Testis (tissue), 3 donors: ENCODE results near the gene HLA-E. TPM values are rescaled to one million over a fixed set of nuclear protein-coding genes. Genes with fewer than 3 reads are reported as not detected.

ENCODE experiments used
- DNase-seq: peaks from one replicate; pipeline ENCODE4 v3.0.0-alpha.2; 2019
- H3K27ac ChIP-seq, 2 donors: fragments of 200-600 bp; sonication (generic); one replicate each; pipeline ENCODE4 v1.5.1; 2019
- H3K27me3 ChIP-seq: fragments of 200-600 bp; sonication (generic); one replicate; pipeline ENCODE4 v1.5.1; 2019
- H3K36me3 ChIP-seq: fragments of 200-600 bp; sonication (generic); one replicate; pipeline ENCODE4 v1.5.1; 2017; ENCODE audit warnings: low read depth; ENCODE audit errors: missing control alignments
- H3K4me1 ChIP-seq: fragments of 200-600 bp; sonication (generic); one replicate; pipeline ENCODE4 v1.5.1; 2019
- H3K4me3 ChIP-seq, 2 donors: fragments of 200-600 bp; sonication (generic); one replicate each; pipeline ENCODE4 v1.5.1; 2017 to 2019
- H3K9me3 ChIP-seq: fragments of 200-600 bp; sonication (generic); one replicate; pipeline ENCODE4 v1.5.1; 2017
- POLR2A ChIP-seq: fragments of 450-650 bp; IDR thresholded peaks from one replicate; pipeline ENCODE4 v1.6.1; 2017; ENCODE audit warnings: antibody characterized with exemption, mild to moderate bottlenecking, moderate library complexity
- WGBS, 2 donors: methylation state at CpG; one replicate each; pipeline ENCODE4 v1.1.5; 2018; 5-methylcytosine and 5-hydroxymethylcytosine counted together
- intact Hi-C: fragments of 100-400 bp; cut with DNase I; formaldehyde crosslinking; loops from one replicate; pipeline ENCODE4 v1.15.1; 2023; ENCODE audit warnings: low total_unique reads
- polyA plus RNA-seq: library from polyadenylated mRNA; stranded (reverse); fragments of 350-450 nt; fragmentation: Illumina TruSeq; extraction: RNeasy Lipid Tissue Mini Kit (QIAGEN cat#74804); gene quantifications from one replicate; pipeline ENCODE4 v1.2.3, GENCODE V29; 2014; ENCODE audit warnings: low read depth, low replicate concordance; ENCODE audit not compliant: insufficient read depth
- total RNA-seq, 2 donors: library from RNA; depleted of rRNA; stranded (reverse); fragments of >200 nt; gene quantifications; one replicate each; pipeline ENCODE4 v1.2.3, GENCODE V29; 2016
- TF ChIP-seq, protein P1 (sequence below), 3 experiments: fragments of 450-650 bp in 2 of 3; fragments of 200-600 bp in 1 of 3; sonication (generic) in 1 of 3; IDR thresholded peaks; one replicate each; pipeline ENCODE4 v1.5.1; 2016 to 2019; ENCODE audit warnings: antibody characterized with exemption in 3 of 3, mild to moderate bottlenecking in 2 of 3, moderate library complexity in 1 of 3

HLA-E gene
- total and polyA plus RNA-seq, 3 donors from 2014 or later: 90.2 to 253 (median 145) TPM

DNA sequence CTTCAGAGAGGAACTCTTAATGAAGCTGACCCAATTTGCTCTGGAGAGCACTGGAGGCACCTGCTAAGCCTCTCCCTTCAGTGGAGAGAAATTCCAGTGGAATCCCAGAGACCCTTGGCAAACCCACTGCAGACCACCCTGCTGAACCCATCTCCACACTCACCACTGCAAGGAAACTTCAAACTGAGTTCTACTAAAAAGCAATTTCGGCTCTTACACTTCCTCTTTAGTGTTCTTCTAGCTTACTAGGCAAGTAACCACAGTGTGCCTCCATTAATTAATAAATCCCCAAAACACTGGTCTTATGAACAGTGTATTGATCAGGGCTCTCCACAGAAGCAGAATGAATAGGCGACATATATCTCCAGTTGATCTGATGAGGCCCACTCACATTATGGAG is 43.0 kb upstream of the HLA-E start:
- TF ChIP-seq, protein P1, sequence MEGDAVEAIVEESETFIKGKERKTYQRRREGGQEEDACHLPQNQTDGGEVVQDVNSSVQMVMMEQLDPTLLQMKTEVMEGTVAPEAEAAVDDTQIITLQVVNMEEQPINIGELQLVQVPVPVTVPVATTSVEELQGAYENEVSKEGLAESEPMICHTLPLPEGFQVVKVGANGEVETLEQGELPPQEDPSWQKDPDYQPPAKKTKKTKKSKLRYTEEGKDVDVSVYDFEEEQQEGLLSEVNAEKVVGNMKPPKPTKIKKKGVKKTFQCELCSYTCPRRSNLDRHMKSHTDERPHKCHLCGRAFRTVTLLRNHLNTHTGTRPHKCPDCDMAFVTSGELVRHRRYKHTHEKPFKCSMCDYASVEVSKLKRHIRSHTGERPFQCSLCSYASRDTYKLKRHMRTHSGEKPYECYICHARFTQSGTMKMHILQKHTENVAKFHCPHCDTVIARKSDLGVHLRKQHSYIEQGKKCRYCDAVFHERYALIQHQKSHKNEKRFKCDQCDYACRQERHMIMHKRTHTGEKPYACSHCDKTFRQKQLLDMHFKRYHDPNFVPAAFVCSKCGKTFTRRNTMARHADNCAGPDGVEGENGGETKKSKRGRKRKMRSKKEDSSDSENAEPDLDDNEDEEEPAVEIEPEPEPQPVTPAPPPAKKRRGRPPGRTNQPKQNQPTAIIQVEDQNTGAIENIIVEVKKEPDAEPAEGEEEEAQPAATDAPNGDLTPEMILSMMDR (IDR thresholded peaks at IDR 0.05): no peak
- Histone ChIP-seq H3K36me3 (no peaks in the 10 kb centered on the region), H3K27ac (no peak overlapping the region), H3K9me3 (no peaks in the 10 kb centered on the region), H3K4me3 (no peak overlapping the region), H3K27me3 (no peaks in the 10 kb centered on the region), H3K4me1 (peaks cover 5% of the 10 kb centered on the region)
- no peak for DNase-seq
- WGBS, 2 donors: 78 to 94% methylated on average over 2 of the region's 2 CpGs
- intact Hi-C loops: no loop called here

DNA sequence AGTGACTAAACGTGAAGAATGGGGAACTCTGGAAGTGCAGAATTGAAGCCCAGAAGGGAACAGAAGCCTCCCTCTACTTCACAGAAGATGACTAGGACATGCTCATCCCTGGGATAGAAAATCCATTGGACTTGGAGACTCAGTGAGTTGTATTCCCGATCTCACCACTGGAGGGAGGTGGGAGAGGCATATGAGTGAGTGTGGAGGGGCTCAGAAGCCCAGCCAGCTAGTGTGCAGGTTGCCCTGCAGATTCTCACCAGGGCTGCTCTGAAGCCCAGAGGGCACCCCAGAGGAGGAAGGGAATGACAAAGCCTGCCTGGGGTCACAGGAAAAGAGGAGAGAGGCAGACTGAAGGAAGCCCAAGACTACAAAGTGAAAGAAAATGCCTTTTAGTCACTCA is 42.1 kb upstream of the HLA-E start:
- H3K9me3 ChIP-seq: no peaks in the 10 kb centered on the region
- 11 to 17% methylated on average over 2 of the region's 2 CpGs for WGBS, 2 donors
- DNase-seq: no peak
- no peaks in the 10 kb centered on the region for H3K36me3 ChIP-seq
- H3K27ac ChIP-seq: no peak overlapping the region
- no peak for TF ChIP-seq POLR2A
- TF ChIP-seq, protein P1 (IDR thresholded peaks at IDR 0.05): no peak
- H3K4me1 ChIP-seq: peaks cover 10% of the 10 kb centered on the region
- no peaks in the 10 kb centered on the region for H3K27me3 ChIP-seq
- intact Hi-C loops: no loop called here
- no peak overlapping the region for H3K4me3 ChIP-seq

DNA sequence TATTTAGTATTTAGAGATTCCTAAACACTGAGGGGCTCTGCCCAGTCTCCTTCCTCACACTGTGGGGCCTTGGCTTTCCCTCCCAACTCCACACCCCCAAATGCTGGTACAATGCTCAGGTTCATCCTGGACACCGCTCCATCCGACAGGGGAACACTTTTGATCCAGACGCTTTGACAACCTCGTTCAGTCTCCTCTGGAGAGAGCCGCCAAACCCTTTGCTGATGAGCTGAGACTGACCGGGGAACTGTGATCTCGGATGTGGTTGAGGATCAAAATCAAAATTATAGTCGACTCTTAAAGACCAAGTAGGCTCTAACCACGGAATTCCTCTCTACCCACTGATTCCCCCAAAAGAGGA is 38.8 kb upstream of the HLA-E start:
- 12 to 15% methylated on average over 9 of the region's 9 CpGs for WGBS, 2 donors
- peaks cover 10% of the 10 kb centered on the region for H3K4me1 ChIP-seq
- no peak for DNase-seq
- intact Hi-C loops: no loop called here
- TF ChIP-seq, protein P1 (IDR thresholded peaks at IDR 0.05): no peak
- no peak for TF ChIP-seq POLR2A
- no peak overlapping the region for H3K27ac ChIP-seq
- no peaks in the 10 kb centered on the region for H3K9me3 ChIP-seq
- H3K36me3 ChIP-seq: no peaks in the 10 kb centered on the region
- no peaks in the 10 kb centered on the region for H3K27me3 ChIP-seq
- H3K4me3 ChIP-seq: no peak overlapping the region

DNA sequence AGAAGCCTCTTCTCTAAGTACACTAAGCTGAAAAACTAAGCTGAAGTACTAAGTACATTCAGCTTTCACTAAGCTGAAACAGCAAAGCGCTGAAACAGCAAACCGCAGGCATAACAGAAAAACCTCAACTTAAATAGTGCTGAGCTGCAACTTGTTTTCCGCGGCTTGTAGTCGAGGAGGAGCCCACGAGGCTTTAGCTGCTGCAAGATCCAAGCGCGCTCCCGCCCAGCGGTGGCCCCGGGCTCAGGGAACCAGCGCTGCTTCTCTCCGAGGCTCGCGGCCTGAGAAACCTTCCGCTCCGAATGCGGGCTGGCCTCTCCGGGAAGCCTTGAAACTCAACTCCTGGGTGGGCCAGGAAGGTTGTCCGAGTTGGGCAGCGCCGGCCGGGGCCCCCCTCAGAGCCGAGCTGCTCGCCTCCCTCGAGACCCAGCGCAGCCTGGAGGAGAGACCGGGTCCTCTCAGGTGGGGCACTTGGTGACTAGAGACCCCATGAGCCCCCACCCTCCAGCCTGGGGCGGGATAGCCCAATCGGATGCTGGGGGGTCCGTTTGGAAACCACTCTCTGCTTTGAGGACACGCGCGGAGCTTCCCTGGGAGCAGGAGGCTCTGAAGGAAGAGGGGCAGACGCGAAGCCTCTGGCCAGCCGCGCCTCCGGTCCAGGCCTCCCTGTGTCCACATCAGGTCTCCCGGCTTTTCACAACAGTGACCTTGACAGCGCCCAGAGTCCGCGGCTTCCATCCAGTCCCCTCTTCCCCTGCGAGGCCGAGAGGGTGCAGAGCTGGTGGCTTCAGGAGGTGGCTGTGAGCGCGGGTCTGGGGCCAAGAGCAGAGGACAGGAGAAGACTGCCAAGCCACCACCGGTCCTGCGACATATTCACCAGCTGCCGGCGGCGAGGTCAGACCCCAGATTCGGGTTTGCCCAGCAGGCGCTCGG is 38.1 kb upstream of the HLA-E start:
- intact Hi-C loops: no loop called here
- no peaks in the 10 kb centered on the region for H3K36me3 ChIP-seq

More for the DNA sequence above, 38.1 kb upstream of the HLA-E start:
- TF ChIP-seq POLR2A: no peak
- TF ChIP-seq, protein P1 (IDR thresholded peaks at IDR 0.05): no peak
- DNase-seq: no peak
- Histone ChIP-seq H3K4me3 (no peak overlapping the region), H3K9me3 (no peaks in the 10 kb centered on the region), H3K4me1 (peaks cover 10% of the 10 kb centered on the region), H3K27ac (no peak overlapping the region), H3K27me3 (no peaks in the 10 kb centered on the region)
- 6 to 11% methylated on average over 13 to 46 of the region's 55 CpGs for WGBS, 2 donors
